Thyroid gland (tissue), 4 donors: Measurements from ENCODE around the gene TENM3. TPM values are rescaled to one million over a fixed set of nuclear protein-coding genes. Genes with fewer than 3 reads are reported as not detected.
"Not testable (repeated sequence)": the region's sequence is repeated elsewhere in the genome, so short reads cannot be mapped to it uniquely, and the experiment has no call there.

Experiments
- DNase-seq, 2 donors: peaks; one replicate each; pipeline ENCODE4 v3.0.0-alpha.2; 2019
- H3K27ac ChIP-seq, 3 donors: fragments of 200-600 bp; sonication (generic); 1 replicate in 2 of 3; 2 replicates in 1 of 3; pipeline ENCODE4 v1.5.1; 2016 to 2019; ENCODE audit warnings: mild to moderate bottlenecking in 1 of 3, moderate library complexity in 1 of 3
- H3K27me3 ChIP-seq: fragments of 200-600 bp; sonication (generic); one replicate; pipeline ENCODE4 v1.5.1; 2019
- H3K36me3 ChIP-seq, 2 donors: fragments of 200-600 bp; sonication (generic); one replicate each; pipeline ENCODE4 v1.5.1; 2016 to 2019
- H3K4me1 ChIP-seq, 2 donors: fragments of 200-600 bp; sonication (generic); one replicate each; pipeline ENCODE4 v1.5.1; 2017 to 2019
- H3K4me3 ChIP-seq, 3 donors: fragments of 200-600 bp; sonication (generic); replicated peaks in 1 of 3; 1 replicate in 2 of 3; 2 replicates in 1 of 3; pipeline ENCODE4 v1.5.1; 2016; ENCODE audit warnings: mild to moderate bottlenecking in 1 of 3
- H3K9me3 ChIP-seq: fragments of 200-600 bp; sonication (generic); one replicate; pipeline ENCODE4 v1.5.1; 2017
- CTCF ChIP-seq, 6 experiments: fragments of 200-600 bp in 3 of 6; fragments of 450-650 bp in 3 of 6; sonication (generic) in 3 of 6; IDR thresholded peaks; one replicate each; pipeline ENCODE4 v1.5.1; 2016 to 2019; ENCODE audit warnings: antibody characterized with exemption in 6 of 6, mild to moderate bottlenecking in 2 of 6, inconsistent platforms in 1 of 6, moderate library complexity in 1 of 6
- POLR2A ChIP-seq, 2 donors: fragments of 450-650 bp; IDR thresholded peaks; one replicate each; pipeline ENCODE4 v1.6.1; 2017; ENCODE audit warnings: antibody characterized with exemption in 2 of 2, mild to moderate bottlenecking in 2 of 2, moderate library complexity in 1 of 2
- WGBS, 2 donors: methylation state at CpG; one replicate each; pipeline ENCODE4 v1.1.5; 2017; 5-methylcytosine and 5-hydroxymethylcytosine counted together
- intact Hi-C: fragments of 100-400 bp; cut with DNase I; formaldehyde crosslinking; loops from one replicate; pipeline ENCODE4 v1.15.1; 2023
- total RNA-seq, 4 donors: library from RNA; depleted of rRNA; stranded (reverse); fragments of >200 nt; gene quantifications; one replicate each; pipeline ENCODE4 v1.2.3, GENCODE V29; 2016

The TENM3 gene
- total RNA-seq, 4 donors from 2014 or later: 41.8 to 82.2 (median 68.1) TPM

GRCh38 chr4:182380771-182381181, 137.6 kb downstream of the TENM3 start:
- Histone ChIP-seq H3K9me3 (no peaks in the 10 kb centered on the region), H3K27ac (no peak overlapping the region), H3K4me3 (no peak overlapping the region), H3K4me1 (no peaks in the 10 kb centered on the region), H3K36me3 (no peaks in the 10 kb centered on the region), H3K27me3 (no peaks in the 10 kb centered on the region)
- TF ChIP-seq POLR2A (IDR thresholded peaks at IDR 0.05) (no peak), CTCF (IDR thresholded peaks at IDR 0.05) (no peak)
- intact Hi-C loops: no loop called here
- 71 to 76% methylated on average over 8 of the region's 8 CpGs for WGBS, 2 donors
- DNase-seq: no peak

GRCh38 chr4:182382941-182383340, 139.7 kb downstream of the TENM3 start:
- DNase-seq: no peak
- H3K36me3 ChIP-seq: no peaks in the 10 kb centered on the region
- H3K27me3 ChIP-seq: no peaks in the 10 kb centered on the region
- TF ChIP-seq POLR2A (IDR thresholded peaks at IDR 0.05) (no peak), CTCF (IDR thresholded peaks at IDR 0.05) (no peak)
- intact Hi-C loops: no loop called here
- WGBS, 2 donors: 80 to 84% methylated on average over 6 of the region's 6 CpGs
- no peak overlapping the region for H3K4me3 ChIP-seq
- no peak overlapping the region for H3K27ac ChIP-seq
- no peaks in the 10 kb centered on the region for H3K4me1 ChIP-seq
- H3K9me3 ChIP-seq: no peaks in the 10 kb centered on the region

GRCh38 chr4:182384631-182385091, 141.5 kb downstream of the TENM3 start:
- Histone ChIP-seq H3K4me1 (no peaks in the 10 kb centered on the region), H3K27me3 (no peaks in the 10 kb centered on the region), H3K27ac (no peak overlapping the region), H3K9me3 (no peaks in the 10 kb centered on the region), H3K4me3 (no peak overlapping the region), H3K36me3 (no peaks in the 10 kb centered on the region)
- no peak for DNase-seq
- intact Hi-C loops: no loop called here
- 55 to 58% methylated on average over 6 of the region's 6 CpGs for WGBS, 2 donors
- TF ChIP-seq CTCF (IDR thresholded peaks at IDR 0.05) (no peak), POLR2A (IDR thresholded peaks at IDR 0.05) (no peak)

DNA sequence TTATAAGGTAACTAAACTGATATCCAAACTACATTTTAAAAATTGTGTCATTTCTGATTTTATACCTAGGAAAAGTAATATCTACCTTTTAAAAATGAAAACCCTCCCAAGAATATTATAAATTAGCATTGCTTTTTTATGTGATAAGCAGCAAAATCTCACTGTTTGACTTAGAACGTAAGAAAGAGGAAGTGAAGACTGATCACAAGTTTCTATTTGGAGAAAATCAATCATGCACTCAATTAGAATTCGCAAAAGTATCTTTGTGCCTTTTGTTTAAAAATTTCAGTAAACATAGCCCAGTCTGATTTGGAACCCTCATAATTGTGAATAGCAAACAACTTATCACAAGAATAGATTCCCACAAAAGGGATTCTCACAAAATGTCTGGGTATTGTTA, 142.7 kb downstream of the TENM3 start:
- no peak overlapping the region for H3K4me3 ChIP-seq
- 81 to 90% methylated on average over 2 of the region's 2 CpGs for WGBS, 2 donors
- no peaks in the 10 kb centered on the region for H3K9me3 ChIP-seq
- TF ChIP-seq CTCF (IDR thresholded peaks at IDR 0.05) (no peak), POLR2A (IDR thresholded peaks at IDR 0.05) (no peak)
- DNase-seq: no peak
- H3K4me1 ChIP-seq: no peaks in the 10 kb centered on the region
- H3K27ac ChIP-seq: no peak overlapping the region
- no peaks in the 10 kb centered on the region for H3K27me3 ChIP-seq
- H3K36me3 ChIP-seq: no peaks in the 10 kb centered on the region
- intact Hi-C loops: no loop called here

GRCh38 chr4:182386576-182386975, 143.4 kb downstream of the TENM3 start:
- intact Hi-C loops, H3K36me3 ChIP-seq: not testable (repeated sequence)

More at GRCh38 chr4:182386576-182386975, 143.4 kb downstream of the TENM3 start:
- not testable (repeated sequence) for DNase-seq, H3K9me3 ChIP-seq, H3K4me1 ChIP-seq, H3K27me3 ChIP-seq, H3K27ac ChIP-seq, H3K4me3 ChIP-seq
- WGBS, 2 donors: 94 to 96% methylated on average over 33 of the region's 35 CpGs
